AG08395 (cell line): ENCODE results near the gene REM1.
"Not testable (repeated sequence)": the region's sequence is repeated elsewhere in the genome, so short reads cannot be mapped to it uniquely, and the experiment has no call there.

Experiments
- DNase-seq: peaks from one replicate; pipeline ENCODE4 v3.0.0; 2012; ENCODE audit warnings: mixed read lengths, low spot score

Gene REM1

GRCh38 chr20:31474758-31475427 lies at the start of gene REM1, which contains the start of gene DEFB124:
TSS of gene REM1 (plus strand) at chr20:31475288. CDS start at chr20:31476446, 1,158 bp downstream.
TSS of gene DEFB124 (minus strand) at chr20:31475127. CDS start at chr20:31473013, 2,114 bp downstream.
- DNase-seq: no peak

- no peak for DNase-seq
Observed at GRCh38 chr20:31425797-31426196, 49.3 kb upstream of the REM1 start.

GRCh38 chr20:31426891-31427551 lies 48.1 kb upstream of the REM1 start:
- DNase-seq: not testable (repeated sequence)

DNA sequence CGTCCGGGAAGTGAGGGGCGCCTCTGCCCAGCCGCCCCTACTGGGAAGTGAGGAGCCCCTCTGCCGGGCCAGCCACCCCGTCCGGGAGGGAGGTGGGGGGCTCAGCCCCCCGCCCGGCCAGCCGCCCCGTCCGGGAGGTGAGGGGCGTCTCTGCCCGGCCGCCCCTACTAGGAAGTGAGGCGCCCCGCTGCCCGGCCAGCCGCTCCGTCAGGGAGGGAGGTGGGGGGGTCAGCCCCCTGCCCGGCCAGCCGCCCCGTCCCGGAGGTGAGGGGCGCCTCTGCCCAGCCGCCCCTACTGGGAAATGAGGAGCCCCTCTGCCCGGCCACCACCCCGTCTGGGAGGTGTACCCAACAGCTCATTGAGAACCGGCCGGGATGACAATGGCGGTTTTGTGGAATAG lies 47.5 kb upstream of the REM1 start:
- not testable (repeated sequence) for DNase-seq

GRCh38 chr20:31430568-31431115 lies 44.4 kb upstream of the REM1 start:
- no peak for DNase-seq

DNA sequence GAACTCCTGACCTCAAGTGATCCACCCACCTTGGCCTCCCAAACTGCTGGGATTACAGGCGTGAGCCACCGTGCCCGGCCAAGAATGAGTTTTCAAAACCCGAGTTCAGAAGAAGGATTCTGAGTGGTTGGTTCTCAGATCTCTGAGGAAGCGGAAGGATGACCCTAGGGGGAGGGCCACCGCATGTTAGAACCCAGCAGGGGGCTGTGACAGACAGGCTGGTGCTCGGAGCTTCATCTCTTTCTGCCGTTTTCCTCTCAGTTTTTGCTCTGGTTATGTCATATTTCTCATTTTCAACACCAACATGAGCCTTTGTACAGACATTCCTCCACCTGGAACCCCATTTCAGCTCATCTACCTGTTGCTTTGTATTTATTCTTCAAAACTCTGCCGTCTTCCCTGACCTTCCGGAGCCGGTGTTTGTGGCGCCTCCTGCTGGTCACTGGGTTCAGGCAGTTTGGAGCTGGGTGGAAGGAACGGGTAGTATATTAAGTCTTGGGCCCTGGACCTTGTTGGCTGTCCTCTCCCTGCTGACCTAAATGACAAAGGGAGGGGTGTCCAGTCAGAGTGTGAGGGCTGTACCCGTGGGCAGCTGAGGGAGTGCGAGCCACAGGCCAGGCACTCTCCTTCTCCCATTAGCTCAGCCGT lies 35.0 kb upstream of the REM1 start, which contains the start of gene DEFB123:
Gene DEFB123 (plus strand): TSS at position 621 of the 648 bp plus-strand sequence. CDS start 67 bp downstream, outside the sequence.
- no peak for DNase-seq

DNA sequence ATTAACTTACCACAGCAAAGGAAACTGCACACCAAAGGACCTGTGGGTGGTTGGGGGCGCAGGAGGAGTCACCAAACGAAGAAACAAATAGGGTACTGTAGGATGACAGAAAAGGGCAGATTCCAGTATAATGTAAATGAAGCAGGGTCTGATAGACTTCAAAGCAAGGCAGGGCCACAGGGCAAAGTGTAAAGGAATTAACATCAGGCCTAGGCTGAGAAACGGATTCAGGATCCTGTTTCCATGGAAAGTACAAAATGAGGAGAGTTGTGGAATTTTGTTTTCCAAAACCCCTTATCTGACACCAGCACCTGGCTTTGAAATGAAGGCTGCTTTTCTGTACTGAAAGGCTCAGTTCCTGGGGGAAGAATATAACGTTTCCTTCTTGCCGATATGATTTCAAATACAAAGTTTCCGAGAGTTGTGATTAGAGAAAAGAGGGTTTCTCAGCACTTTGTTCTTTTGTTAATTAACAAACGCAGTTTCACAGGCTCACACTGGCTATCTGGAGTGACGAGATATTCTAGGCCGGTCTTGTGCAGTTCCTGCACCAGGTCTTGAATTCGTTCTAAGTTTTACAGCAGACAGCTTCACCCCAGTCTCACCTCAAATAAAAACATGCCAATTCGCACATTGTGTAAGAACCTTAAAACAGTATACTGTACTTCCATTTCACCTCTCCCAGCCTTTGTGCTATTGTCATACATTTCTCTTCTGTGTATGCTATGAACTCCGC lies 28.8 kb upstream of the REM1 start:
- no peak for DNase-seq

DNA sequence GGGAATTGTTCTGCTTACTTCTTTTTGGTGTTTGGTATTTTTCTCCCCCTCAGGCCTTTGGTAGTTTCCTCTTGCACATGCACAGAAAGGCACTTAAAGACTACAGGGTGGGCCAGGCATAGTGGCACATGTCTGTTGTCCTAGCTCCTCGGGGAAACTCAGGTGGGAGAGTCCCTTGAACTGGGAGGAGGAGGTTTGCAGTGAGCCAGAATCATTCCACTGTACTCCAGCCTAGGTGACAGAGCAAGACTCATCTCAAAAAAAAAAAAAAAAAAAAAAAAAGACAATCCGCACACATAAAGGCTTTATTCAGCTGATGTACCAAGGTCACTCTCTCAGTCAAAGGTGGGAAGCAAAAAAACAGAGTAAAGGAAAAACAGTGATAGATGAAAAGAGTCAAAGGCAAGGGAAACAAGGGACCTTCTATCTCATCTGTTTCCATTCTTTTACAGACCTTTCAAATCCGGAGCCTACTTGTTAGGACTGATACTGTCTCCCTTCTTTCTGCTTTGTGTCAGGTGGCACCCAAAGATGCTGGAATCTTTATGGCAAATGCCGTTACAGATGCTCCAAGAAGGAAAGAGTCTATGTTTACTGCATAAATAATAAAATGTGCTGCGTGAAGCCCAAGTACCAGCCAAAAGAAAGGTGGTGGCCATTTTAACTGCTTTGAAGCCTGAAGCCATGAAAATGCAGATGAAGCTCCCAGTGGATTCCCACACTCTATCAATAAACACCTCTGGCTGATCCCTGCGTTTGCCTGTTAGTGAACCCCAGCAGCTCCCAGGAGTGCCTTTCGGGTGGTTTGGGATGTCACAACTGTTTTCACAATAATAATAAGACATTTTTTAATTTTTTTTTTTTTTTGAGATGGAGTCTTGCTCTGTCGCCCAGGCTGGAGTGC lies 25.3 kb upstream of the REM1 start:
- no peak for DNase-seq

DNA sequence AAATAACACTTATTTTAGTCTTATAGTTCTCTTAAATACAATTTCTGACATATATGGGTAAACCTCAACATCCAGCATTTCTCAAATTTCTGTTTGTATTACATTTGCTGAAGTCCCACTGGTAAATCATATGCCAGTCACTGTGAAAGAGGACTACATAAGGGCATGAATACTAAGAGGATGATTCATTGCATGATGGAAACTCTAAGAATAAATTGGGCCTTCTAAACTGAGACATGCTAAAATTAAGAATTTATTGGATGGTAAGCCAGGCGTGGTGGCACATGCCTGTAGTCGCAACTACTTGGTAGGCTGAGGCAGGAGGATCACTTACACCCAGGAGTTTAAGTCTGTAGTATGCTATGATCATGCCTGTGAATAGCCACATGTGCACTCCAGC lies 22.5 kb upstream of the REM1 start:
- DNase-seq: no peak

DNA sequence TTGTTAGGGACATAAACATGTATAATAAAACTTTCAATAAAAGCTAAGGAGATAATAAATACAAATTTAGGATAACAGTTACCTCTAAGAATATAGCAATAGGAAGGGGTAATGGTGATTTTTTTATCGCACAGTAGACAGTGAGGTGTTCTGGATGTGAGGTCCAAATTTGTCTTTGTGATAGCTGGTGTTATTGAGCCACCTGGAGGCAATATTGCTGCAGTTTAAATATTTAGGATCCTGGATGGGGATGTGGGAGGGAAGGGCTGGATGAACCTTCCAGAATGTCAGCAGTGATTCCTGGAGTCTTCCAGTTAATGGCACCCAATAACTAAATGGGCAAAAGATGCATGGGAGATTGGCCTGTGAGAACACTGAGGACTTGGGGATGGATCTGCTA lies 20.7 kb upstream of the REM1 start:
- no peak for DNase-seq

DNA sequence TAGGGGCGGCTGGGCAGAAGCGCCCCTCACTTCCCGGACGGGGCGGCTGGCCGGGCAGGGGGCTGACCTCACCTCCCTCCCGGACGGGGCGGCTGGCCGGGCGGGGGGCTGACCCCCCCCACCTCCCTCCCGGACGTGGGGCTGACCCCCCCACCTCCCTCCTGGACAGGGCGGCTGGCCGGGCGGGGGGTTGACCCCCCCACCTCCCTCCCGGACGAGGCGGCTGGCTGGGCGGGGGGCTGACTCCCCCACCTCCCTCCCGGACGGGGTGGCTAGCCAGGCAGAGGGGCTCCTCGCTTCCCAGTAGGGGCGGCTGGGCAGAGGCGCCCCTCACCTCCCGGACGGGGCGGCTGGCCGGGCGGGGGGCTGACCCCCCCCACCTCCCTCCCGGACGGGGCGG lies 4.1 kb upstream of the REM1 start:
- DNase-seq: not testable (repeated sequence)

GRCh38 chr20:31472395-31473330 lies 2.4 kb upstream of the REM1 start:
- peak; percentile 38 for DNase-seq

- no peak for DNase-seq
Observed at GRCh38 chr20:31473331-31474096, 1.6 kb upstream of the REM1 start.

DNA sequence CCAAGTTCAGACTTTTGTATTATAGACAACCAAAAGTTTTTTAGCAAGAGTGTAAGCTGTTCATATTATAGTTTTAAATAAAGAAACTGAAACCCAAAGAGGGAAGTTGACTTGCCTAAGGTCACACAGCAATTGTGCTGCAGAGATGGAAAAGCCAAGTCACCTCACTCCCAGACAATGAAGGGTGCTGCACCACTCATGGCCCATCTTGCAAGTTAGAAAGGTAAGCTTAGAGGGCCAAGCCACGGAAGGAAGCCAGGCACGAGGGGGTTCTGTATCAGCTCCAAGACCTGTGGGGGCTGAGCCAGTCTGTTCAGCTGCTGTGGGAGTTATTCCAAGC lies 1.0 kb upstream of the REM1 start:
- no peak for DNase-seq

DNA sequence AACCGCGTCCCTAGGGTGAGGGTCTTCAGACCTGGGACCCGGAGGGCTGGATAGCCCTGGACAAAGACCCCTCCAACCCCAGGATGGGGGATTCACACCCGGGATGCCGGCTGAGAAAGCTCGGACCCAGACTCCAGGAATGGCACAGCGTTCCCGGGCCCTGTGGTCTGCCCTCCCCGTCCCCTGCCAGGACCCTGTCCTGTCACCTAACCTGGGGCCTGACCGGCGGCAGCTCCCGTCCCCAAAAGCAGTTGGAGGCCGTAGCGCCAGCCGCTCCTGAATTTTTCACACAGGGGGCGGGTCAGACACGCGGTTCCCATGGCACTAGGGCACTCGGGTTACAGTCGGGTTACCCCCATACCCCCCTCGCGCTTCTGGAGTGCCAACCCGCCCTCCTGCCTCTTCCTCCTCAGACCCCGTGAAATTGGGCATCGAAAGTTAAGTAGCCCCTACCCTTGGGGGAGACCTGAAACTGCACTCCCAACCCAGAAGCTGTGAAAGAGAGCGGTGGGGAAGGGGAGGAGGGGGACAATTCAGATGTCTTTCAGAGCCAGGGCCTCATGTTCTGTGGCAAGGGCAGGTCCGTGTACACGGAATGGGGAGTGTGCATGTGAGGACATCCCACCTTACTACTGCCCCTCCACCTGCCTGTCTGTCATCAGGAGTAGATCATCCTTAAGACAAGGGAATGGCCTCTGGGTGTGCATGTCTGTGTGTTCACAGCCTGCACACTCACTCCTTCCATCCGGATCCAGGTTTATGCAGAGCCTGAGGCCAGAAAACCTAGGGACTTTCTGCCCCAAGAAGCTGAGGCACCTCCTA lies 595 bp downstream of the REM1 start:
- no peak for DNase-seq

DNA sequence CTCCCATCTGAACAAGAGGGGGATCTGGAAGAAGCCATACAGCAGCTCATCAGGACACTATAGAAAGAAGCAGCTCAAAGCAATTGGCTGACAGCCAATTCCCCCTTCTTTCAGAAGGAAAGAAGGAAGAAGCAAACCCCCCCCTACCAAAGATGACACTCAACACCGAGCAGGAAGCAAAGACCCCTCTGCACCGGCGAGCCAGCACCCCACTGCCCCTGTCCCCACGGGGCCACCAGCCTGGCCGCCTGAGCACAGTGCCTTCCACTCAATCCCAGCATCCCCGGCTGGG lies 1.2 kb downstream of the REM1 start:
- DNase-seq: no peak

DNA sequence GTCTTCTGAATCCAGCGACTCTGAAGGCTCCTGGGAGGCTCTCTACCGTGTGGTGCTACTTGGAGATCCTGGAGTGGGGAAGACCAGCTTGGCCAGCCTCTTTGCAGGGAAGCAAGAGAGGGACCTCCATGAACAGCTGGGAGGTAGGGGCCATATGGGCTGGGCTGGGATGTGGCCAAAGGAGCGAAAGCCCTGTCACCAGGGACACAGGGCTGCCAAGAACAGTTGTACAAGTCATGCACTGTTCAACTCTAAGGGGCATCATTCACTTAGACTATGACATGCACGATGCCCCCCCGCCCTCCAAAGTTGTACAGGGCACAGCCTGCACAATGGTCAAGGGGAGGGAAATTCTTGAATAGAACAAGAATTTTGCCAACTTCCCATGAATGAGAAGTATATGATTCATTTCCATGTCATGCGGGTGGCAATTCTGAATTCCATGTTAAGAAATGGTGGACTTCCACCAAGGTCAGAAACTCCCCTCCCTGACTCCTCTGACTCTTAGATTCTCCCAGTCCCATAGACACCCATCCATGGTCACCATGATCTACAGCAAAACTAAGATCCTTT lies 1.6 kb downstream of the REM1 start:
- no peak for DNase-seq

DNA sequence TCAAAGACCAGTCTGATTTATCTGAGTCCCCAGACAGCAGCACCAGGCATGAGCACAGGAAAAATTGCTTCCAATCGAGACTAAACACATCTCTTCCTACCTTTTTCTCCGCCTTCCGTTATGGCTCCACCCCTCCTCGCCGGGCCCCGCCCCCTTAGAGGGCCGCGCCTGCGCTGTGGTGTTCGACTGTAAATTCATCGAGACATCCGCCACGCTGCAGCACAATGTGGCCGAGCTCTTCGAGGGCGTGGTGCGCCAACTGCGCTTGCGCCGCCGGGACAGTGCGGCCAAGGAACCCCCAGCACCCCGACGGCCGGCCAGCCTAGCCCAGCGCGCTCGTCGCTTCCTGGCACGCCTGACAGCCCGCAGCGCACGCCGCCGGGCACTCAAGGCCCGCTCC lies 8.9 kb downstream of the REM1 start:
- no peak for DNase-seq
